ENCODE results near the gene SRRT. TPM values are rescaled to one million over a fixed set of nuclear protein-coding genes. Genes with fewer than 3 reads are reported as not detected.

The SRRT gene
- total and polyA plus RNA-seq, 2 donors (not counting 1 experiment from before 2014, with no cell fraction given) = 198 to 209 TPM

- DNase-seq (no peak), ATAC-seq (ENCODE audit: low read depth) (no peak)
- Histone ChIP-seq H3K9ac (ENCODE audit: low read length) (no peak overlapping the region), H3K27ac (ENCODE audit: low read length in 2 of 2) (no peak overlapping the region), H4K20me1 (ENCODE audit: control insufficient read depth, insufficient read depth, low read length, poor library complexity, severe bottlenecking) (no peaks in the 10 kb centered on the region), H3K79me2 (ENCODE audit: control insufficient read depth, insufficient read depth, low read length) (peaks cover 15% of the 10 kb centered on the region), H3K4me2 (replicated peaks; ENCODE audit: low read depth, low read length, poor library complexity, severe bottlenecking) (no peak overlapping the region), H3K9me3 (ENCODE audit: control extremely low read depth in 1 of 3, control insufficient read depth in 2 of 3, insufficient read depth in 1 of 3, low read length in 2 of 3) (no peaks in the 10 kb centered on the region), H3K4me3 (ENCODE audit: control extremely low read depth in 1 of 5, extremely low read depth in 1 of 5, insufficient read depth in 1 of 5, low read depth in 2 of 5, low read length in 4 of 5) (no peak overlapping the region), H3K4me1 (ENCODE audit: control insufficient read depth in 2 of 2, insufficient read depth in 2 of 2, low read length in 2 of 2) (peaks cover 4 to 7% of the 10 kb centered on the region in 2 donors), H2AFZ (ENCODE audit: insufficient read depth, low read depth, low read length, poor library complexity, severe bottlenecking) (no peak overlapping the region), H3K27me3 (replicated peaks in 1 of 4; ENCODE audit: control extremely low read depth in 1 of 4, control insufficient read depth in 3 of 4, insufficient read depth in 4 of 4, low read length in 3 of 4) (no peaks in the 10 kb centered on the region), H3K36me3 (replicated peaks in 1 of 2; ENCODE audit: control extremely low read depth in 1 of 2, control insufficient read depth in 1 of 2, extremely low read depth in 1 of 2, insufficient read depth in 2 of 2, low read length in 1 of 2) (no peaks in the 10 kb centered on the region)
- WGBS (ENCODE audit: insufficient coverage) = 100% methylated on average over 2 of the region's 4 CpGs
- TF ChIP-seq EZH2 (IDR thresholded peaks at IDR 0.05; ENCODE audit: borderline replicate concordance, insufficient read depth, low read depth, low read length, poor library complexity, severe bottlenecking) = no peak
- no peak for TF ChIP-seq CTCF (IDR thresholded peaks at IDR 0.05)
- H3K4me3 Mint-ChIP-seq = no peak overlapping the region
- CTCF ChIA-PET = interaction anchor here (0.6 kb wide), 1 partner anchor 156 kb away, joined by 3 read pairs; no protein-coding TSS in a partner anchor
- intact Hi-C loops (cut with micrococcal nuclease) = no loop called here
- H3K9me3 Mint-ChIP-seq (ENCODE audit: insufficient read depth) = no peaks in the 10 kb centered on the region
- H3K4me1 Mint-ChIP-seq = peaks cover 8% of the 10 kb centered on the region
- no peak overlapping the region for H3K27ac Mint-ChIP-seq
- POLR2A ChIA-PET = no interaction called here
- H3K27me3 Mint-ChIP-seq = no peaks in the 10 kb centered on the region
These were observed 27.5 kb upstream of the SRRT start for GRCh38 chr7:100847360-100847759.

- Mint-ChIP-seq H3K9me3 (ENCODE audit: insufficient read depth) (no peaks in the 10 kb centered on the region), H3K27me3 (no peaks in the 10 kb centered on the region), H3K27ac (peak within 1 kb of the TSS; percentile 93), H3K4me3 (peak within 1 kb of the TSS; percentile 95), H3K4me1 (peaks cover 24% of the 10 kb centered on the region)
- ATAC-seq (ENCODE audit: low read depth) (peak; percentile 90), DNase-seq (peak; percentile 91)
- peak within 1 kb of the TSS; percentile 68 for H3K9ac ChIP-seq (ENCODE audit: low read length)
- peak within 1 kb of the TSS; percentile 47 to 65 for H3K27ac ChIP-seq (ENCODE audit: low read length in 2 of 2)
- TF ChIP-seq CTCF (IDR thresholded peaks at IDR 0.05) = peak; percentile 96
- TF ChIP-seq EZH2 (IDR thresholded peaks at IDR 0.05; ENCODE audit: borderline replicate concordance, insufficient read depth, low read depth, low read length, poor library complexity, severe bottlenecking) = no peak
- under 1% methylated on average over 63 of the region's 71 CpGs for WGBS (ENCODE audit: insufficient coverage)
- peaks cover 33% of the 10 kb centered on the region for H4K20me1 ChIP-seq (ENCODE audit: control insufficient read depth, insufficient read depth, low read length, poor library complexity, severe bottlenecking)
- peaks cover 55% of the 10 kb centered on the region for H3K79me2 ChIP-seq (ENCODE audit: control insufficient read depth, insufficient read depth, low read length)
- intact Hi-C loops (cut with micrococcal nuclease) = loop anchor here (1.0 to 5.0 kb wide), 13 partner anchors 15 to 416 kb away; partner anchors contain the start of genes AGFG2, FBXO24, GIGYF1 and GNB2
- no peaks in the 10 kb centered on the region for H3K9me3 ChIP-seq (ENCODE audit: control extremely low read depth in 1 of 3, control insufficient read depth in 2 of 3, insufficient read depth in 1 of 3, low read length in 2 of 3)
- POLR2A ChIA-PET = interaction anchor here (0.5 to 1.8 kb wide), 12 partner anchors 13 to 423 kb away, joined by 3 to 13 read pairs (median 5); partner anchors contain the start of genes FBXO24, LRCH4, MEPCE and POP7
- CTCF ChIA-PET = interaction anchor here (0.6 to 6.7 kb wide), 41 partner anchors 10 to 439 kb away, joined by 3 to 111 read pairs (median 4); partner anchors contain the start of genes FBXO24, MOSPD3, POP7 and SRRT
- H3K4me2 ChIP-seq (replicated peaks; ENCODE audit: low read depth, low read length, poor library complexity, severe bottlenecking) = peak within 1 kb of the TSS; percentile 86
- peaks cover 0 to 12% of the 10 kb centered on the region in 2 experiments for H3K36me3 ChIP-seq (replicated peaks in 1 of 2; ENCODE audit: control extremely low read depth in 1 of 2, control insufficient read depth in 1 of 2, extremely low read depth in 1 of 2, insufficient read depth in 2 of 2, low read length in 1 of 2)
- H3K4me3 ChIP-seq (ENCODE audit: control extremely low read depth in 1 of 5, extremely low read depth in 1 of 5, insufficient read depth in 1 of 5, low read depth in 2 of 5, low read length in 4 of 5) = peak within 1 kb of the TSS; percentile 55 to 87 (median 71)
- peak within 1 kb of the TSS; percentile 81 for H2AFZ ChIP-seq (ENCODE audit: insufficient read depth, low read depth, low read length, poor library complexity, severe bottlenecking)
- H3K27me3 ChIP-seq (replicated peaks in 1 of 4; ENCODE audit: control extremely low read depth in 1 of 4, control insufficient read depth in 3 of 4, insufficient read depth in 4 of 4, low read length in 3 of 4) = no peaks in the 10 kb centered on the region
- H3K4me1 ChIP-seq (ENCODE audit: control insufficient read depth in 2 of 2, insufficient read depth in 2 of 2, low read length in 2 of 2) = peaks cover 11 to 23% of the 10 kb centered on the region in 2 donors
These were observed 22.6 kb upstream of the SRRT start, which contains the start of gene SLC12A9 for GRCh38 chr7:100852048-100852872. TSS of gene SLC12A9 (plus strand) at chr7:100852713. CDS start at chr7:100854198, 1,485 bp downstream.
